Loucy (cell line): ENCODE data around the gene SLC39A10.

Experiments used
- H2AFZ ChIP-seq: fragments of 200-600 bp; sonication (generic); 2 replicates; pipeline ENCODE4 v1.6.0; 2016; ENCODE audit warnings: antibody characterized with exemption, mild to moderate bottlenecking, low read length, moderate library complexity
- H3F3A ChIP-seq: fragments of 200-600 bp; 2 replicates; pipeline ENCODE4 v1.6.0; 2016; ENCODE audit warnings: antibody characterized with exemption, low read depth, mild to moderate bottlenecking
- H3K27me3 ChIP-seq: fragments of 200-600 bp; sonication (generic); 2 replicates; pipeline ENCODE4 v1.6.1; 2014; ENCODE audit warnings: low read length, mild to moderate bottlenecking; ENCODE audit not compliant: insufficient read depth, poor library complexity, severe bottlenecking
- H3K36me3 ChIP-seq: fragments of 200-600 bp; sonication (generic); 2 replicates; pipeline ENCODE4 v1.6.1; 2016; ENCODE audit warnings: low read length; ENCODE audit not compliant: insufficient read depth
- H3K4me1 ChIP-seq: fragments of 200-600 bp; sonication (generic); 2 replicates; pipeline ENCODE4 v1.5.1; 2014; ENCODE audit warnings: low read length, mild to moderate bottlenecking; ENCODE audit not compliant: insufficient read depth, poor library complexity, severe bottlenecking
- H3K4me2 ChIP-seq: fragments of 200-600 bp; sonication (generic); 2 replicates; pipeline ENCODE4 v1.6.0; 2014; ENCODE audit warnings: antibody characterized with exemption, low read length, low read depth, mild to moderate bottlenecking; ENCODE audit not compliant: poor library complexity, severe bottlenecking
- H3K4me3 ChIP-seq: fragments of 200-600 bp; sonication (generic); 2 replicates; pipeline ENCODE4 v1.5.1; 2014; ENCODE audit warnings: low read length, mild to moderate bottlenecking, mixed read lengths; ENCODE audit not compliant: poor library complexity, severe bottlenecking
- H3K79me2 ChIP-seq: fragments of 200-600 bp; sonication (generic); 2 replicates; pipeline ENCODE4 v1.6.1; 2014; ENCODE audit warnings: low read length; ENCODE audit not compliant: insufficient read depth
- H3K9ac ChIP-seq: fragments of 200-600 bp; sonication (generic); 2 replicates; pipeline ENCODE4 v1.6.0; 2014; ENCODE audit warnings: mild to moderate bottlenecking, low read depth, low read length, moderate library complexity; ENCODE audit not compliant: poor library complexity, severe bottlenecking
- H3K9me2 ChIP-seq: fragments of 200-600 bp; sonication (generic); replicated peaks from 2 replicates; pipeline ENCODE4 v1.6.1; 2016; ENCODE audit warnings: low read depth, low read length, mixed read lengths
- H3K9me3 ChIP-seq: fragments of 200-600 bp; sonication (generic); 2 replicates; pipeline ENCODE4 v1.6.1; 2014; ENCODE audit warnings: mild to moderate bottlenecking, antibody characterized with exemption, low read length, low read depth; ENCODE audit not compliant: insufficient read depth
- H4K20me1 ChIP-seq: fragments of 200-600 bp; sonication (generic); 2 replicates; pipeline ENCODE4 v1.6.0; 2014; ENCODE audit warnings: antibody characterized with exemption, low read length, mild to moderate bottlenecking; ENCODE audit not compliant: insufficient read depth, poor library complexity, severe bottlenecking
- EZH2phosphoT487 ChIP-seq: fragments of 200-600 bp; IDR thresholded peaks from 2 replicates; pipeline ENCODE4 v1.6.1; 2018; ENCODE audit warnings: antibody characterized with exemption, mild to moderate bottlenecking, moderate library complexity, borderline replicate concordance
- TF ChIP-seq, protein P1 (sequence below): fragments of 200-600 bp; sonication (generic); conservative IDR thresholded peaks from 2 replicates; pipeline ENCODE4 v1.5.1; 2014; ENCODE audit warnings: mild to moderate bottlenecking, antibody characterized with exemption, low read length

Gene SLC39A10, protein sequence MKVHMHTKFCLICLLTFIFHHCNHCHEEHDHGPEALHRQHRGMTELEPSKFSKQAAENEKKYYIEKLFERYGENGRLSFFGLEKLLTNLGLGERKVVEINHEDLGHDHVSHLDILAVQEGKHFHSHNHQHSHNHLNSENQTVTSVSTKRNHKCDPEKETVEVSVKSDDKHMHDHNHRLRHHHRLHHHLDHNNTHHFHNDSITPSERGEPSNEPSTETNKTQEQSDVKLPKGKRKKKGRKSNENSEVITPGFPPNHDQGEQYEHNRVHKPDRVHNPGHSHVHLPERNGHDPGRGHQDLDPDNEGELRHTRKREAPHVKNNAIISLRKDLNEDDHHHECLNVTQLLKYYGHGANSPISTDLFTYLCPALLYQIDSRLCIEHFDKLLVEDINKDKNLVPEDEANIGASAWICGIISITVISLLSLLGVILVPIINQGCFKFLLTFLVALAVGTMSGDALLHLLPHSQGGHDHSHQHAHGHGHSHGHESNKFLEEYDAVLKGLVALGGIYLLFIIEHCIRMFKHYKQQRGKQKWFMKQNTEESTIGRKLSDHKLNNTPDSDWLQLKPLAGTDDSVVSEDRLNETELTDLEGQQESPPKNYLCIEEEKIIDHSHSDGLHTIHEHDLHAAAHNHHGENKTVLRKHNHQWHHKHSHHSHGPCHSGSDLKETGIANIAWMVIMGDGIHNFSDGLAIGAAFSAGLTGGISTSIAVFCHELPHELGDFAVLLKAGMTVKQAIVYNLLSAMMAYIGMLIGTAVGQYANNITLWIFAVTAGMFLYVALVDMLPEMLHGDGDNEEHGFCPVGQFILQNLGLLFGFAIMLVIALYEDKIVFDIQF

DNA sequence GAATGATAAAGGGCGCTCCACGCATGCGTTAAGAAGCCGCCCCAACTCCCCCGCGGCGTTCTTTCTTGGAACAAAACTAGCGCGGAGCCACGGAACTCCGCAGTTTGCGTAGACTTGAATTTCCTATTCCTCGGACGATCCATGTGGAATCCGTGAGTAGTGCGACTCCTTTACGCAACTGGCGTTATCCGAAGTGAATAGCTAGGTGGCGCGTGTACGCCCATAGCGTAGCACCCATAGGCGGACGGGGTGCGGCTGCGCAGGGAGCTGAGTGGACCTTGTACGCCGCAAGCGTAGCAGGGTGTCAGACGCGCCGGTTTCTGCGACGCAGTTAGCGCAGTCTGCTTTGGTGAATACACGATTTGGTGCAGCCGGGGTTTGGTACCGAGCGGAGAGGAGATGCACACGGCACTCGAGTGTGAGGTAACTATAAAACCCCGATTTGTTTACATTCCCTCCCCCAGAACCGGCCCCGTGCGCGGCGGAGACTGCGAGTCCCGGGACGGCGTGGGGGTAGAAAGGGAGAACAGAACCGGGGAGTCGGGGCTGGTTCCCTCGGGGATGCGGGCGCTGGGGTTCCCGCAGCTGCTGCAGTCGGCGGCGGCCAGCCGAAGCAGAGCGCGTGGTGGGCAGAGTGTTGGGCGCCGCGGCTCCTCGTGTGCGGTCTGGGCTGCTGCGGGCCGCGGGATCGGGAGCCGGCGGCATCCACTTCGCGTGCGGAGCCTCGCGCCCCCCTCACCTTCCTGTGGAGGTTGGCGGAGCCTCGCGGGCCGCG, at the start of gene SLC39A10:
TSS of gene SLC39A10 (plus strand) at position 368 of the 775 bp plus-strand sequence. CDS start 22,817 bp downstream, outside the sequence.
- Histone ChIP-seq H3K36me3 (no peaks in the 10 kb centered on the region), H3K79me2 (peaks cover 48% of the 10 kb centered on the region), H3K4me1 (peaks cover 23% of the 10 kb centered on the region), H3K27me3 (no peaks in the 10 kb centered on the region), H3K9me2 (no peaks in the 10 kb centered on the region), H3K4me2 (peak within 1 kb of the TSS; percentile 86), H3K9ac (peak within 1 kb of the TSS; percentile 99), H2AFZ (peak within 1 kb of the TSS; percentile 92), H3F3A (0 out of 2 replicates have a peak, but pooled peaks cover 3% of the 10 kb centered on the region), H3K9me3 (no peaks in the 10 kb centered on the region), H3K4me3 (peak within 1 kb of the TSS; percentile 77), H4K20me1 (peaks cover 12% of the 10 kb centered on the region)
- no peak for TF ChIP-seq EZH2phosphoT487
- TF ChIP-seq, protein P1, sequence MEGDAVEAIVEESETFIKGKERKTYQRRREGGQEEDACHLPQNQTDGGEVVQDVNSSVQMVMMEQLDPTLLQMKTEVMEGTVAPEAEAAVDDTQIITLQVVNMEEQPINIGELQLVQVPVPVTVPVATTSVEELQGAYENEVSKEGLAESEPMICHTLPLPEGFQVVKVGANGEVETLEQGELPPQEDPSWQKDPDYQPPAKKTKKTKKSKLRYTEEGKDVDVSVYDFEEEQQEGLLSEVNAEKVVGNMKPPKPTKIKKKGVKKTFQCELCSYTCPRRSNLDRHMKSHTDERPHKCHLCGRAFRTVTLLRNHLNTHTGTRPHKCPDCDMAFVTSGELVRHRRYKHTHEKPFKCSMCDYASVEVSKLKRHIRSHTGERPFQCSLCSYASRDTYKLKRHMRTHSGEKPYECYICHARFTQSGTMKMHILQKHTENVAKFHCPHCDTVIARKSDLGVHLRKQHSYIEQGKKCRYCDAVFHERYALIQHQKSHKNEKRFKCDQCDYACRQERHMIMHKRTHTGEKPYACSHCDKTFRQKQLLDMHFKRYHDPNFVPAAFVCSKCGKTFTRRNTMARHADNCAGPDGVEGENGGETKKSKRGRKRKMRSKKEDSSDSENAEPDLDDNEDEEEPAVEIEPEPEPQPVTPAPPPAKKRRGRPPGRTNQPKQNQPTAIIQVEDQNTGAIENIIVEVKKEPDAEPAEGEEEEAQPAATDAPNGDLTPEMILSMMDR = peak; percentile 28; the same call in 1 of the 2 replicates

DNA sequence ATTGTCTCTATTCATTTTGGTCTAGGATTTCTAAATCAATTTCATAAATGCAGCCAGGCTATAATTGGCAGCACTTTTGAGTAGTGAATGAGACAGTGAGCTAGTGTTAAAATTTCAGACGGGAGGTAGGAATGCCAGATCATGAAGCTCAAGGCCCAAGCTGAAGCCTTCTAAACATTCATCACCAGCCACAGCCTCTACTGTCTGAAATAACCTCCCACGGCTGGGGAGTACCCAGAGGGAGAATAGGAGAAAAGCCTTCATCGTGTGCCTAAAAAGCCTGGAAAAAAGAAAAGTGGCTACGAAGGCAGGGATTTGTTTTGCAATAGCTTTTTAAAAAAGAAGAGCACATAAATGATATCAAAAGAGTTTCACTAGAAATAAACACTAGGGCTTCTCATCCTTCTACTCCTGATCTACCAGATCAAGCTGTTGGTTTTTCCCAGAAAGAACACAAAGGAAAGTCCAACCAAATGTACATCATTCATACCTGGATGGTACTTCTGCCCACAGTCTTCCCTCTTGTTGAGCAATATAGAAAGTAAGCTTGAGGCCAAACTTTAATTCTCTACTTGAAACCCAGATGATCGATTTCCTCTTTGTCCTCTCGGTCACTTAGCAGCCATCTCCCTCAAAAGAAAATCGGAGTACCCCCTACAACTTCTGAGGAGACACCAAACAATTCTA, 48.1 kb upstream of the SLC39A10 start:
- no peak for TF ChIP-seq EZH2phosphoT487
- TF ChIP-seq, protein P1 = no peak
- Histone ChIP-seq H3K4me3 (no peak overlapping the region), H3F3A (no peaks in the 10 kb centered on the region), H3K9me3 (no peaks in the 10 kb centered on the region), H3K4me1 (no peaks in the 10 kb centered on the region), H4K20me1 (no peaks in the 10 kb centered on the region), H3K79me2 (no peaks in the 10 kb centered on the region), H3K4me2 (no peak overlapping the region), H3K36me3 (no peaks in the 10 kb centered on the region), H2AFZ (peak overlapping the region; percentile 63), H3K9ac (no peak overlapping the region), H3K27me3 (no peaks in the 10 kb centered on the region), H3K9me2 (no peaks in the 10 kb centered on the region)

DNA sequence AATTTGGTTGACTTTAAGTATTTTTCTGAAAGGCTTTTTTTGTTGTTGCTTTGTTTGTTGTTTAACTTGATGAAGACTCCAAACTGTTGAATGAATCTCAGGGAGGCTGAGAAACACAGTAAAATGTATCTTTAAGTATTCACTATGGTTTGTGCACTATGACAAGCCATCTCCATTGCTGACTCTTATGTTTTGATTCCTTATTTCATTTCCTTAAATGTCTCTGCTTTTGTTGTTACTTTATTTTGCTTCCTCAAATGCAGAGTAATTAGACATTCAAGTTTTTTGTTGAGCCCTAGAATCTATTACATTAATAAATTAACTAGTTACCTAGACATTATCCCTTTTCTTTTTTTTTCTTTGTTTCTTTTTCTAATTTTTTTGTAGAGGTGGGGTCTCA, 46.3 kb upstream of the SLC39A10 start:
- Histone ChIP-seq H3K4me2 (no peak overlapping the region), H2AFZ (peak overlapping the region; percentile 35; the same call in 1 of the 2 replicates), H3K4me3 (no peak overlapping the region), H3K36me3 (no peaks in the 10 kb centered on the region), H3F3A (no peaks in the 10 kb centered on the region), H4K20me1 (no peaks in the 10 kb centered on the region), H3K79me2 (no peaks in the 10 kb centered on the region), H3K27me3 (no peaks in the 10 kb centered on the region), H3K4me1 (no peaks in the 10 kb centered on the region), H3K9me2 (no peaks in the 10 kb centered on the region), H3K9me3 (no peaks in the 10 kb centered on the region), H3K9ac (no peak overlapping the region)
- TF ChIP-seq, protein P1 = no peak
- TF ChIP-seq EZH2phosphoT487 = no peak
